Panc1 (cell line): Measurements from ENCODE around the gene PREP. TPM values are rescaled to one million over a fixed set of nuclear protein-coding genes. Genes with fewer than 3 reads are reported as not detected.

ENCODE experiments used
- ATAC-seq: fragments of 200-7000 bp; cut with Tn5 transposase; 2 replicates; pipeline ENCODE4 v1.9.1; 2020; ENCODE audit warnings: mild to moderate bottlenecking, moderate library complexity
- BruUV-seq: library from RNA; stranded (reverse); fragments of 400-500 nt; replicated peaks from 2 replicates; lab custom pipeline; 2021; lab: Mats Ljungman, UMichigan
- CTCF ChIA-PET: fragments of 300-600 bp; sonication (Branson Sonifier 250); formaldehyde crosslinking; loops from one replicate; lab custom pipeline; 2022; ENCODE audit warnings: antibody characterized with exemption; lab: Charles Lee
- POLR2A ChIA-PET: fragments of 300-600 bp; sonication (Branson Sonifier 250); formaldehyde crosslinking; loops from one replicate; lab custom pipeline; 2022; ENCODE audit warnings: antibody characterized with exemption; lab: Charles Lee
- DNase-seq: peaks from one replicate; pipeline ENCODE4 v3.0.0-alpha.2; 2010; ENCODE audit warnings: low read depth, low spot score
- H3K27ac ChIP-seq: 2 replicates; pipeline ENCODE4 v1.5.1; 2011; ENCODE audit warnings: mild to moderate bottlenecking, low read length, inconsistent platforms
- H3K27me3 ChIP-seq: fragments of 200-500 bp; sonication (Bioruptor generic); 2 replicates; pipeline ENCODE4 v1.6.0; 2014; ENCODE audit warnings: low read length, inconsistent platforms; ENCODE audit not compliant: control insufficient read depth, insufficient read depth
- H3K36me3 ChIP-seq: fragments of 200-500 bp; sonication (Bioruptor generic); 2 replicates; pipeline ENCODE4 v1.5.1; 2014; ENCODE audit warnings: inconsistent platforms, mild to moderate bottlenecking, low read length, moderate library complexity; ENCODE audit not compliant: control insufficient read depth, insufficient read depth
- H3K4me1 ChIP-seq: 2 replicates; pipeline ENCODE4 v1.5.1; 2011; ENCODE audit warnings: inconsistent platforms, mild to moderate bottlenecking, low read length, moderate library complexity; ENCODE audit not compliant: control insufficient read depth, insufficient read depth
- H3K4me3 ChIP-seq, 2 experiments: 2 replicates each; pipeline ENCODE4 v1.5.1; 2011 to 2012; ENCODE audit warnings: low read depth in 2 of 2, low read length in 2 of 2, mild to moderate bottlenecking in 2 of 2, inconsistent platforms in 1 of 2, moderate library complexity in 1 of 2
- H3K9me3 ChIP-seq: fragments of 200-500 bp; sonication (Bioruptor generic); 2 replicates; pipeline ENCODE4 v1.5.1; 2014; ENCODE audit warnings: low read depth, mild to moderate bottlenecking, inconsistent platforms, low read length, moderate library complexity; ENCODE audit not compliant: control insufficient read depth, insufficient read depth
- CTCF ChIP-seq: fragments of 450-650 bp; IDR thresholded peaks from 2 replicates; pipeline ENCODE4 v1.5.1; 2017; ENCODE audit warnings: mild to moderate bottlenecking
- POLR2AphosphoS5 ChIP-seq: IDR thresholded peaks from 2 replicates; pipeline ENCODE4 v1.6.1; 2012; ENCODE audit warnings: mild to moderate bottlenecking, low read depth, low read length, moderate library complexity
- SIN3A ChIP-seq: IDR thresholded peaks from 2 replicates; pipeline ENCODE4 v1.6.1; 2012; ENCODE audit warnings: low read depth, mild to moderate bottlenecking, low read length, moderate library complexity, borderline replicate concordance; ENCODE audit not compliant: insufficient read depth
- TCF7L2 ChIP-seq: IDR thresholded peaks from 2 replicates; pipeline ENCODE4 v1.6.1; 2011; ENCODE audit warnings: mild to moderate bottlenecking, low read depth, low read length, inconsistent platforms
- in situ Hi-C: cut with HindIII; loops from 2 replicates; pipeline ENCODE4 v1.10.0; 2016; ENCODE audit warnings: low sequenced_read_pairs, low pct_unique_long_range_greater_than_20kb
- intact Hi-C: fragments of 100-400 bp; cut with micrococcal nuclease; formaldehyde crosslinking; loops from one replicate; pipeline ENCODE4 v1.10.0; 2022; ENCODE audit not compliant: unreplicated experiment
- total RNA-seq: library from RNA; stranded (reverse); gene quantifications from one replicate; pipeline ENCODE4 v1.2.1, GENCODE V29; 2021; ENCODE audit not compliant: unreplicated experiment
- TF ChIP-seq, protein P1 (sequence below), 2 experiments: IDR thresholded peaks; 2 replicates each; pipeline ENCODE4 v1.6.1; 2011 to 2012; ENCODE audit warnings: low read depth in 2 of 2, control low read depth in 1 of 2, low read length in 1 of 2, mild to moderate bottlenecking in 1 of 2, moderate library complexity in 1 of 2; ENCODE audit not compliant: insufficient read depth in 1 of 2

Gene PREP
- total RNA-seq, 1 experiment from 2014 or later = 50.4 TPM

DNA sequence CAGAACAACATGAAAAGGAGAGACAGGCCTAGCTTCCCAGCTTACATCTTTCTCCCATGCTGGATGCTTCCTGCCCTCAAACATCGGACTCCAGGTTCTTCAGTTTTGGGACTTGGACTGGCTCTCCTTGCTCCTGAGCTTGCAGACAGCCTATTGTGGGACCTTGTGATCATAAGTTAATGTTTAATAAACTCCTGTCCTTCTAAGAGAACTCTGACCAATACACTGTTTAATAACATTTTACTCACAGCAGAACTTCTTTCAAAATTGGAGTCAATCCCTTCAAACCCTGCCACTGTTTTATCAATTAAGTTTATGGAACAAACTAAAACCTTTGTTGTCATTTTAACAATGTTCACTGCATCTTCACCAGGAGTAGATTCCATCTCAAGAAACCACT lies 111.4 kb downstream of the PREP start:
- no TSS peak for BruUV-seq
- H3K4me3 ChIP-seq = no peak overlapping the region
- DNase-seq = no peak
- no peaks in the 10 kb centered on the region for H3K4me1 ChIP-seq
- TF ChIP-seq POLR2AphosphoS5 (no peak), SIN3A (no peak), TCF7L2 (no peak), CTCF (no peak)
- TF ChIP-seq, protein P1, sequence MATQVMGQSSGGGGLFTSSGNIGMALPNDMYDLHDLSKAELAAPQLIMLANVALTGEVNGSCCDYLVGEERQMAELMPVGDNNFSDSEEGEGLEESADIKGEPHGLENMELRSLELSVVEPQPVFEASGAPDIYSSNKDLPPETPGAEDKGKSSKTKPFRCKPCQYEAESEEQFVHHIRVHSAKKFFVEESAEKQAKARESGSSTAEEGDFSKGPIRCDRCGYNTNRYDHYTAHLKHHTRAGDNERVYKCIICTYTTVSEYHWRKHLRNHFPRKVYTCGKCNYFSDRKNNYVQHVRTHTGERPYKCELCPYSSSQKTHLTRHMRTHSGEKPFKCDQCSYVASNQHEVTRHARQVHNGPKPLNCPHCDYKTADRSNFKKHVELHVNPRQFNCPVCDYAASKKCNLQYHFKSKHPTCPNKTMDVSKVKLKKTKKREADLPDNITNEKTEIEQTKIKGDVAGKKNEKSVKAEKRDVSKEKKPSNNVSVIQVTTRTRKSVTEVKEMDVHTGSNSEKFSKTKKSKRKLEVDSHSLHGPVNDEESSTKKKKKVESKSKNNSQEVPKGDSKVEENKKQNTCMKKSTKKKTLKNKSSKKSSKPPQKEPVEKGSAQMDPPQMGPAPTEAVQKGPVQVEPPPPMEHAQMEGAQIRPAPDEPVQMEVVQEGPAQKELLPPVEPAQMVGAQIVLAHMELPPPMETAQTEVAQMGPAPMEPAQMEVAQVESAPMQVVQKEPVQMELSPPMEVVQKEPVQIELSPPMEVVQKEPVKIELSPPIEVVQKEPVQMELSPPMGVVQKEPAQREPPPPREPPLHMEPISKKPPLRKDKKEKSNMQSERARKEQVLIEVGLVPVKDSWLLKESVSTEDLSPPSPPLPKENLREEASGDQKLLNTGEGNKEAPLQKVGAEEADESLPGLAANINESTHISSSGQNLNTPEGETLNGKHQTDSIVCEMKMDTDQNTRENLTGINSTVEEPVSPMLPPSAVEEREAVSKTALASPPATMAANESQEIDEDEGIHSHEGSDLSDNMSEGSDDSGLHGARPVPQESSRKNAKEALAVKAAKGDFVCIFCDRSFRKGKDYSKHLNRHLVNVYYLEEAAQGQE (IDR thresholded peaks at IDR 0.05; ENCODE audit: insufficient read depth in 1 of 2, low read depth in 2 of 2, low read length in 1 of 2) = no peak
- intact Hi-C loops = no loop called here
- no peaks in the 10 kb centered on the region for H3K9me3 ChIP-seq
- POLR2A ChIA-PET = no interaction called here
- CTCF ChIA-PET = no interaction called here
- in situ Hi-C loops = no loop called here
- H3K36me3 ChIP-seq = no peaks in the 10 kb centered on the region; the same call in 1 of the 2 replicates
- no peak overlapping the region for H3K27ac ChIP-seq
- H3K27me3 ChIP-seq = no peaks in the 10 kb centered on the region
- no peak for ATAC-seq

- TF ChIP-seq POLR2AphosphoS5 (no peak), CTCF (no peak), TCF7L2 (no peak), SIN3A (no peak)
- TF ChIP-seq, protein P1 (IDR thresholded peaks at IDR 0.05; ENCODE audit: insufficient read depth in 1 of 2, low read depth in 2 of 2, low read length in 1 of 2) = no peak
- intact Hi-C loops (no loop called here), in situ Hi-C loops (no loop called here)
- ATAC-seq = no peak
- DNase-seq = no peak
- H3K27ac ChIP-seq = no peak overlapping the region
- ChIA-PET POLR2A (no interaction called here), CTCF (no interaction called here)
- no peak overlapping the region for H3K4me3 ChIP-seq
- no peaks in the 10 kb centered on the region for H3K9me3 ChIP-seq
- BruUV-seq = no TSS peak
- H3K4me1 ChIP-seq = no peaks in the 10 kb centered on the region
- peaks cover 8% of the 10 kb centered on the region for H3K36me3 ChIP-seq
- no peaks in the 10 kb centered on the region for H3K27me3 ChIP-seq
Observed at GRCh38 chr6:105282631-105283585, 120.0 kb downstream of the PREP start.
